GM12878 (cell line): ENCODE measurements around the gene TMIGD3. TPM values are rescaled to one million over a fixed set of nuclear protein-coding genes. Genes with fewer than 3 reads are reported as not detected.

ENCODE experiments used
- CHD4 ChIP-seq: fragments of 200-600 bp; sonication (generic); IDR thresholded peaks from 2 replicates; pipeline ENCODE4 v1.6.1; 2016; ENCODE audit warnings: mild to moderate bottlenecking
- CREM ChIP-seq: IDR thresholded peaks from 2 replicates; pipeline ENCODE4 v1.6.1; 2014; ENCODE audit warnings: antibody characterized with exemption, low read depth
- MTA2 ChIP-seq: fragments of 450-650 bp; IDR thresholded peaks from 2 replicates; pipeline ENCODE4 v1.6.1; 2016; ENCODE audit warnings: low read depth, mild to moderate bottlenecking, moderate library complexity
- NR2F1 ChIP-seq: fragments of 450-650 bp; conservative IDR thresholded peaks from 2 replicates; pipeline ENCODE4 v1.6.1; 2017; ENCODE audit warnings: mild to moderate bottlenecking
- RUNX3 ChIP-seq: IDR thresholded peaks from 2 replicates; pipeline ENCODE4 v1.6.1; 2012; ENCODE audit warnings: low read length, inconsistent platforms
- TAF1 ChIP-seq: IDR thresholded peaks from 2 replicates; pipeline ENCODE4 v1.6.1; 2011; ENCODE audit warnings: mild to moderate bottlenecking, low read depth, low read length, borderline replicate concordance
- ZNF217 ChIP-seq: fragments of 450-650 bp; IDR thresholded peaks from 2 replicates; pipeline ENCODE4 v1.6.1; 2017; ENCODE audit warnings: antibody characterized with exemption, mild to moderate bottlenecking
- ZNF384 ChIP-seq: IDR thresholded peaks from 2 replicates; pipeline ENCODE4 v1.6.1; 2012; ENCODE audit warnings: low read depth, mild to moderate bottlenecking, low read length, improper control_type of control experiment, borderline replicate concordance
- polyA plus RNA-seq, 11 experiments: library from polyadenylated mRNA; depleted of rRNA in 4 of 11; unstranded in 6 of 11; stranded (reverse) in 5 of 11; fragments of >200 nt; fragmentation: Nextera tagmentation in 4 of 11; fragmentation: Illumina TruSeq in 1 of 11; extraction: Ambion mirVana in 4 of 11; extraction: Trizol in 1 of 11; gene quantifications; 1 replicate in 1 of 11; 2 replicates in 10 of 11; pipeline versions ENCODE4 v1.2.1 to v1.2.3, GENCODE V29; 2011 to 2016; ENCODE audit warnings: inconsistent platforms in 2 of 11, missing spikeins in 2 of 11, low read depth in 1 of 11
- total RNA-seq, 4 experiments: library from RNA; depleted of rRNA in 3 of 4; stranded (reverse); fragments of >200 nt in 3 of 4; fragmentation: Illumina TruSeq in 1 of 4; extraction: Trizol in 1 of 4; gene quantifications; 2 replicates each; pipeline versions ENCODE4 v1.2.1 to v1.2.3, GENCODE V29; 2013 to 2021
- TF ChIP-seq, protein P1 (sequence below): fragments of 450-650 bp; formaldehyde crosslinking; IDR thresholded peaks from 2 replicates; pipeline ENCODE4 v1.4.0; 2022; ENCODE audit warnings: mild to moderate bottlenecking, moderate library complexity
- TF ChIP-seq, protein P2 (sequence below): IDR thresholded peaks from 2 replicates; pipeline ENCODE4 v1.6.1; 2011; ENCODE audit warnings: low read depth, mild to moderate bottlenecking, low read length, moderate library complexity, borderline replicate concordance; ENCODE audit errors: extremely low read depth
- TF ChIP-seq, protein P3 (sequence below): IDR thresholded peaks from 2 replicates; pipeline ENCODE4 v1.6.1; 2011; ENCODE audit warnings: borderline replicate concordance, low read depth, mild to moderate bottlenecking, moderate library complexity, mixed read lengths, low read length; ENCODE audit not compliant: insufficient read depth; ENCODE audit errors: extremely low read length
- TF ChIP-seq, protein P4 (sequence below): fragments of 150-350 bp; IDR thresholded peaks from 2 replicates; pipeline ENCODE4 v1.6.1; 2016; ENCODE audit warnings: low read depth, low read length
- TF ChIP-seq, protein P5 (sequence below): fragments of 450-650 bp; IDR thresholded peaks from 2 replicates; pipeline ENCODE4 v1.6.1; 2018; ENCODE audit warnings: borderline replicate concordance, mild to moderate bottlenecking; ENCODE audit not compliant: partially characterized antibody
- TF ChIP-seq, protein P6 (sequence below): IDR thresholded peaks from 2 replicates; pipeline ENCODE4 v1.6.1; 2012; ENCODE audit warnings: low read length, inconsistent platforms
- TF ChIP-seq, protein P7 (sequence below): IDR thresholded peaks from 2 replicates; pipeline ENCODE4 v1.6.1; 2011; ENCODE audit warnings: low read depth, low read length, improper control_type of control experiment, borderline replicate concordance

The TMIGD3 gene
- total and polyA plus RNA-seq, 10 of the 15 experiments (the other 5 are each of a cell fraction or from before 2014, with no cell fraction given) = 0.17 TPM; not detected in 9

DNA sequence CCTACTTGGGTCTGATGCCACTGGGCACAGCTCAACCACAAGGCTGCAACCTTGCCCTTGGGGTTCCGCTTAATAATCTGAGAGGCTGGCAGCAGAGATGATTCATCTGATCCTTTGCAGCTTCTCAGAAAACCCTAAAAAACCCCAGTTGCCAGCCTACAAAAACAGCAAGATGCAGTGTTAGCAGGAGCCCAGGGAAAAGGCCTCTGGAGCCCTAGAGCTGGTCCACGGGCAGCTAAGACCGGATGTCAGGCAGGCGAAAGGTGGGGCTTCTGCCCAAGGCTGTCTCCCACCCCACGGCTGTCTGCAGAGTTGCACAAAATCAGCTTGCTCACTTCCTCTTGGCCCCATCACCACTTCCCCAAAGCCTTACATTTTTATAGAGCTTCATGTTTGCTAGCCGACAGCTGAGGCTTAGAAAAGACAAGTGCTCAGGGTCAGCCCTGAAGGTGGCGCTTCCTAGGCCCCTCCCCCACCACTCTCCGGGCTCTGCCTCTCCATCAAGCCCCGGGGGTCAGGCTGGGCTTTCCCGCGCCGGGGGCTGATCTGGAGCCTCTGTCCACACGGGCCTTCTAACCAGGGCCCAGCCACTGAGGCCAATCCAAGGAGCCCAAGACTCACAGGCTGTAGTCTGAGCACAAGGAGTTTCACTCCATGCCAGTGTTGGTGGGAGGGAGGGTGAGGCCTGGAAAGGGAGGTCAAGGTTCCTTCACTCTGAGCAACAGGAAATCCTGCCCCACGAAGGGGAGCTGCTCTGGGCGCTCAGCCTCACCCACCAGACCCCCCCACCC is 4.2 kb upstream of the TMIGD3 start (continued):
- TF ChIP-seq NR2F1 (peak; percentile 77), ZNF384 (no peak), ZNF217 (no peak), CREM (no peak; the same call in 1 of the 2 replicates), CHD4 (no peak), MTA2 (peak; percentile 49), TAF1 (peak; percentile 77; the same call in 1 of the 2 replicates), RUNX3 (0 out of 2 replicates have a peak, but pooled peaks have one; percentile 5)
- TF ChIP-seq, protein P1, sequence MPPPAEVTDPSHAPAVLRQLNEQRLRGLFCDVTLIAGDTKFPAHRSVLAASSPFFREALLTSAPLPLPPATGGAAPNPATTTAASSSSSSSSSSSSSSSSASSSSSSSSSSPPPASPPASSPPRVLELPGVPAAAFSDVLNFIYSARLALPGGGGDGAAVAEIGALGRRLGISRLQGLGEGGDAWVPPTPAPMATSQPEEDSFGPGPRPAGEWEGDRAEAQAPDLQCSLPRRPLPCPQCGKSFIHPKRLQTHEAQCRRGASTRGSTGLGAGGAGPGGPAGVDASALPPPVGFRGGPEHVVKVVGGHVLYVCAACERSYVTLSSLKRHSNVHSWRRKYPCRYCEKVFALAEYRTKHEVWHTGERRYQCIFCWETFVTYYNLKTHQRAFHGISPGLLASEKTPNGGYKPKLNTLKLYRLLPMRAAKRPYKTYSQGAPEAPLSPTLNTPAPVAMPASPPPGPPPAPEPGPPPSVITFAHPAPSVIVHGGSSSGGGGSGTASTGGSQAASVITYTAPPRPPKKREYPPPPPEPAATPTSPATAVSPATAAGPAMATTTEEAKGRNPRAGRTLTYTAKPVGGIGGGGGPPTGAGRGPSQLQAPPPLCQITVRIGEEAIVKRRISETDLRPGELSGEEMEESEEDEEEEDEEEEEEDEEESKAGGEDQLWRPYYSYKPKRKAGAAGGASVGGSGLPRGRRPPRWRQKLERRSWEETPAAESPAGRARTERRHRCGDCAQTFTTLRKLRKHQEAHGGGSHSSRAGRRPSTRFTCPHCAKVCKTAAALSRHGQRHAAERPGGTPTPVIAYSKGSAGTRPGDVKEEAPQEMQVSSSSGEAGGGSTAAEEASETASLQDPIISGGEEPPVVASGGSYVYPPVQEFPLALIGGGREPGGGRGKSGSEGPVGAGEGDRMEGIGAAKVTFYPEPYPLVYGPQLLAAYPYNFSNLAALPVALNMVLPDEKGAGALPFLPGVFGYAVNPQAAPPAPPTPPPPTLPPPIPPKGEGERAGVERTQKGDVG (CRISPR knock-in tag) = no peak
- TF ChIP-seq, protein P2, sequence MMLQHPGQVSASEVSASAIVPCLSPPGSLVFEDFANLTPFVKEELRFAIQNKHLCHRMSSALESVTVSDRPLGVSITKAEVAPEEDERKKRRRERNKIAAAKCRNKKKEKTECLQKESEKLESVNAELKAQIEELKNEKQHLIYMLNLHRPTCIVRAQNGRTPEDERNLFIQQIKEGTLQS = no peak; the same call in 1 of the 2 replicates
- TF ChIP-seq, protein P3, sequence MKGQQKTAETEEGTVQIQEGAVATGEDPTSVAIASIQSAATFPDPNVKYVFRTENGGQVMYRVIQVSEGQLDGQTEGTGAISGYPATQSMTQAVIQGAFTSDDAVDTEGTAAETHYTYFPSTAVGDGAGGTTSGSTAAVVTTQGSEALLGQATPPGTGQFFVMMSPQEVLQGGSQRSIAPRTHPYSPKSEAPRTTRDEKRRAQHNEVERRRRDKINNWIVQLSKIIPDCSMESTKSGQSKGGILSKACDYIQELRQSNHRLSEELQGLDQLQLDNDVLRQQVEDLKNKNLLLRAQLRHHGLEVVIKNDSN = no peak
- TF ChIP-seq, protein P4, sequence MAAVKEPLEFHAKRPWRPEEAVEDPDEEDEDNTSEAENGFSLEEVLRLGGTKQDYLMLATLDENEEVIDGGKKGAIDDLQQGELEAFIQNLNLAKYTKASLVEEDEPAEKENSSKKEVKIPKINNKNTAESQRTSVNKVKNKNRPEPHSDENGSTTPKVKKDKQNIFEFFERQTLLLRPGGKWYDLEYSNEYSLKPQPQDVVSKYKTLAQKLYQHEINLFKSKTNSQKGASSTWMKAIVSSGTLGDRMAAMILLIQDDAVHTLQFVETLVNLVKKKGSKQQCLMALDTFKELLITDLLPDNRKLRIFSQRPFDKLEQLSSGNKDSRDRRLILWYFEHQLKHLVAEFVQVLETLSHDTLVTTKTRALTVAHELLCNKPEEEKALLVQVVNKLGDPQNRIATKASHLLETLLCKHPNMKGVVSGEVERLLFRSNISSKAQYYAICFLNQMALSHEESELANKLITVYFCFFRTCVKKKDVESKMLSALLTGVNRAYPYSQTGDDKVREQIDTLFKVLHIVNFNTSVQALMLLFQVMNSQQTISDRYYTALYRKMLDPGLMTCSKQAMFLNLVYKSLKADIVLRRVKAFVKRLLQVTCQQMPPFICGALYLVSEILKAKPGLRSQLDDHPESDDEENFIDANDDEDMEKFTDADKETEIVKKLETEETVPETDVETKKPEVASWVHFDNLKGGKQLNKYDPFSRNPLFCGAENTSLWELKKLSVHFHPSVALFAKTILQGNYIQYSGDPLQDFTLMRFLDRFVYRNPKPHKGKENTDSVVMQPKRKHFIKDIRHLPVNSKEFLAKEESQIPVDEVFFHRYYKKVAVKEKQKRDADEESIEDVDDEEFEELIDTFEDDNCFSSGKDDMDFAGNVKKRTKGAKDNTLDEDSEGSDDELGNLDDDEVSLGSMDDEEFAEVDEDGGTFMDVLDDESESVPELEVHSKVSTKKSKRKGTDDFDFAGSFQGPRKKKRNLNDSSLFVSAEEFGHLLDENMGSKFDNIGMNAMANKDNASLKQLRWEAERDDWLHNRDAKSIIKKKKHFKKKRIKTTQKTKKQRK = no peak
- TF ChIP-seq, protein P5, sequence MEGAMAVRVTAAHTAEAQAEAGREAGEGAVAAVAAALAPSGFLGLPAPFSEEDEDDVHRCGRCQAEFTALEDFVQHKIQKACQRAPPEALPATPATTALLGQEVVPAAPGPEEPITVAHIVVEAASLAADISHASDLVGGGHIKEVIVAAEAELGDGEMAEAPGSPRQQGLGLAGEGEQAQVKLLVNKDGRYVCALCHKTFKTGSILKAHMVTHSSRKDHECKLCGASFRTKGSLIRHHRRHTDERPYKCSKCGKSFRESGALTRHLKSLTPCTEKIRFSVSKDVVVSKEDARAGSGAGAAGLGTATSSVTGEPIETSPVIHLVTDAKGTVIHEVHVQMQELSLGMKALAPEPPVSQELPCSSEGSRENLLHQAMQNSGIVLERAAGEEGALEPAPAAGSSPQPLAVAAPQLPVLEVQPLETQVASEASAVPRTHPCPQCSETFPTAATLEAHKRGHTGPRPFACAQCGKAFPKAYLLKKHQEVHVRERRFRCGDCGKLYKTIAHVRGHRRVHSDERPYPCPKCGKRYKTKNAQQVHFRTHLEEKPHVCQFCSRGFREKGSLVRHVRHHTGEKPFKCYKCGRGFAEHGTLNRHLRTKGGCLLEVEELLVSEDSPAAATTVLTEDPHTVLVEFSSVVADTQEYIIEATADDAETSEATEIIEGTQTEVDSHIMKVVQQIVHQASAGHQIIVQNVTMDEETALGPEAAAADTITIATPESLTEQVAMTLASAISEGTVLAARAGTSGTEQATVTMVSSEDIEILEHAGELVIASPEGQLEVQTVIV = no peak
- TF ChIP-seq, protein P6, sequence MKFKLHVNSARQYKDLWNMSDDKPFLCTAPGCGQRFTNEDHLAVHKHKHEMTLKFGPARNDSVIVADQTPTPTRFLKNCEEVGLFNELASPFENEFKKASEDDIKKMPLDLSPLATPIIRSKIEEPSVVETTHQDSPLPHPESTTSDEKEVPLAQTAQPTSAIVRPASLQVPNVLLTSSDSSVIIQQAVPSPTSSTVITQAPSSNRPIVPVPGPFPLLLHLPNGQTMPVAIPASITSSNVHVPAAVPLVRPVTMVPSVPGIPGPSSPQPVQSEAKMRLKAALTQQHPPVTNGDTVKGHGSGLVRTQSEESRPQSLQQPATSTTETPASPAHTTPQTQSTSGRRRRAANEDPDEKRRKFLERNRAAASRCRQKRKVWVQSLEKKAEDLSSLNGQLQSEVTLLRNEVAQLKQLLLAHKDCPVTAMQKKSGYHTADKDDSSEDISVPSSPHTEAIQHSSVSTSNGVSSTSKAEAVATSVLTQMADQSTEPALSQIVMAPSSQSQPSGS = no peak; the same call in 1 of the 2 replicates
- TF ChIP-seq, protein P7, sequence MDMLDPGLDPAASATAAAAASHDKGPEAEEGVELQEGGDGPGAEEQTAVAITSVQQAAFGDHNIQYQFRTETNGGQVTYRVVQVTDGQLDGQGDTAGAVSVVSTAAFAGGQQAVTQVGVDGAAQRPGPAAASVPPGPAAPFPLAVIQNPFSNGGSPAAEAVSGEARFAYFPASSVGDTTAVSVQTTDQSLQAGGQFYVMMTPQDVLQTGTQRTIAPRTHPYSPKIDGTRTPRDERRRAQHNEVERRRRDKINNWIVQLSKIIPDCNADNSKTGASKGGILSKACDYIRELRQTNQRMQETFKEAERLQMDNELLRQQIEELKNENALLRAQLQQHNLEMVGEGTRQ = no peak
